ENCODE data around the gene TMEM192.
"Not testable (repeated sequence)": the region's sequence is repeated elsewhere in the genome, so short reads cannot be mapped to it uniquely, and the experiment has no call there.

DNA sequence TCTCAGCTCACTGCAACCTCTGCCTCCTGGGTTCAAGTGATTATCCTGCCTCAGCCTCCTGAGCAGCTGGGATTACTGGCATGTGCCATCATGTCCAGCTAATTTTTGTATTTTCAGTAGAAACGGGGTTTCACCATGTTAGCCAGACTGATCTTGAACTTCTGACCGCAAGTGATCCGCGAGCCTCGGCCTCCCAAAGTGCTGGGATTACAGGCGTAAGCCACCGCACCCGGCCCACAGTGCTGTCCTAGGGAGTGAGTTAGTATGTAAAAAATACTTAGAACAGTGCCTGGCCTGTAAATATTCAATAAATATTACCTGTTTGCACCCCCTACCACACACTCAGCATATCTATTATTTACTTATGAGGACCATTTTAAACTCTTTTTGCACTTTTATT, 20.5 kb downstream of the TMEM192 start:
- TF ChIP-seq CTCF, EZH2, EZH2phosphoT487 (IDR thresholded peaks at IDR 0.05): not testable (repeated sequence)

Measured in neural progenitor cell (in vitro differentiated cells).